H1 (cell line): ENCODE results near the gene PLD6. TPM values are rescaled to one million over a fixed set of nuclear protein-coding genes. Genes with fewer than 3 reads are reported as not detected.

Source experiments
- CTCF ChIA-PET: fragments of 300-600 bp; sonication (Branson Sonifier 250); formaldehyde crosslinking; loops from one replicate; lab custom pipeline; 2021; ENCODE audit not compliant: partially characterized antibody; lab: Charles Lee
- POLR2A ChIA-PET: fragments of 300-600 bp; sonication (Branson Sonifier 250); formaldehyde crosslinking; loops from one replicate; lab custom pipeline; 2021; ENCODE audit warnings: inconsistent platforms; ENCODE audit not compliant: partially characterized antibody; lab: Charles Lee
- DNase-seq, 2 experiments: peaks; one replicate each; pipeline versions ENCODE4 v3.0.0 to v3.0.0-alpha.2; 2010 to 2022; ENCODE audit warnings: low spot score in 2 of 2, low read depth in 1 of 2, mixed read lengths in 1 of 2
- FAIRE-seq: peaks from 2 replicates; lab custom pipeline; 2011; peaks lifted over from hg19 to GRCh38; lab: Jason Lieb, UNC
- H2AFZ ChIP-seq: 2 replicates; pipeline ENCODE4 v1.8.1; 2012; ENCODE audit warnings: low read length, inconsistent platforms
- H2AK5ac ChIP-seq: 2 replicates; pipeline ENCODE4 v1.6.1; 2013; ENCODE audit warnings: low read depth, low read length
- H2BK120ac ChIP-seq: replicated peaks from 2 replicates; pipeline ENCODE3; 2013; ENCODE audit warnings: low read depth, low read length, inconsistent platforms
- H2BK12ac ChIP-seq: 2 replicates; pipeline ENCODE4 v1.6.1; 2013; ENCODE audit warnings: low read depth, low read length
- H2BK15ac ChIP-seq: 2 replicates; pipeline ENCODE4 v1.6.1; 2013; ENCODE audit warnings: low read length
- H2BK20ac ChIP-seq: 2 replicates; pipeline ENCODE4 v1.6.1; 2013; ENCODE audit warnings: low read length
- H2BK5ac ChIP-seq: 2 replicates; pipeline ENCODE4 v1.6.1; 2013; ENCODE audit warnings: low read depth, low read length
- H3K14ac ChIP-seq: 2 replicates; pipeline ENCODE4 v1.6.1; 2013; ENCODE audit warnings: inconsistent platforms; ENCODE audit not compliant: insufficient read length
- H3K18ac ChIP-seq: 2 replicates; pipeline ENCODE4 v1.6.1; 2013; ENCODE audit warnings: low read length; ENCODE audit errors: extremely low read depth
- H3K23ac ChIP-seq: 2 replicates; pipeline ENCODE4 v1.6.1; 2013; ENCODE audit warnings: inconsistent platforms; ENCODE audit not compliant: insufficient read length
- H3K23me2 ChIP-seq: 2 replicates; pipeline ENCODE4 v1.6.1; 2013; ENCODE audit warnings: low read depth, low read length
- H3K27ac ChIP-seq: 2 replicates; pipeline ENCODE4 v1.6.1; 2011; ENCODE audit warnings: low read depth, low read length, inconsistent platforms
- H3K27me3 ChIP-seq, 4 experiments: replicated peaks in 1 of 4; 1 replicate in 1 of 4; 2 replicates in 3 of 4; pipeline versions ENCODE4 v1.6.1 to v1.8.1; 2011 to 2013; ENCODE audit warnings: low read length in 3 of 4, mild to moderate bottlenecking in 3 of 4, inconsistent platforms in 2 of 4, mixed read lengths in 2 of 4, moderate library complexity in 1 of 4; ENCODE audit not compliant: control insufficient read depth in 3 of 4, insufficient read depth in 3 of 4; ENCODE audit errors: extremely low read depth in 1 of 4
- H3K36me3 ChIP-seq, 4 experiments: 2 replicates each; pipeline versions ENCODE4 v1.6.1 to v1.8.1; 2011 to 2013; ENCODE audit warnings: mild to moderate bottlenecking in 4 of 4, low read length in 3 of 4, moderate library complexity in 2 of 4, control low read depth in 1 of 4, inconsistent platforms in 1 of 4; ENCODE audit not compliant: insufficient read depth in 4 of 4, control insufficient read depth in 2 of 4
- H3K4ac ChIP-seq: replicated peaks from 2 replicates; pipeline ENCODE3; 2013; ENCODE audit warnings: low read length, low read depth, mixed read lengths, inconsistent platforms; ENCODE audit not compliant: insufficient read length
- H3K4me1 ChIP-seq, 4 experiments: replicated peaks in 1 of 4; 1 replicate in 1 of 4; 2 replicates in 3 of 4; pipeline versions ENCODE4 v1.6.1 to v1.8.1; 2011 to 2013; ENCODE audit warnings: low read length in 3 of 4, inconsistent platforms in 2 of 4, mixed read lengths in 1 of 4; ENCODE audit not compliant: insufficient read depth in 4 of 4, control insufficient read depth in 3 of 4
- H3K4me2 ChIP-seq, 2 experiments: 2 replicates each; pipeline versions ENCODE4 v1.6.1 to v1.8.1; 2011 to 2013; ENCODE audit warnings: low read depth in 2 of 2, low read length in 2 of 2, control low read depth in 1 of 2, inconsistent platforms in 1 of 2, mild to moderate bottlenecking in 1 of 2; ENCODE audit not compliant: insufficient read depth in 1 of 2
- H3K4me3 ChIP-seq, 4 experiments: fragments of 200-600, 300-600 bp in 1 of 4; sonication (generic), shearing (Covaris generic), sonication (Bioruptor Twin) in 1 of 4; 2 replicates each; pipeline versions ENCODE4 v1.5.1 to v1.8.1; 2011 to 2016; ENCODE audit warnings: low read length in 4 of 4, low read depth in 3 of 4, control low read depth in 2 of 4, inconsistent platforms in 2 of 4, mild to moderate bottlenecking in 2 of 4, mixed read lengths in 1 of 4, moderate library complexity in 1 of 4; ENCODE audit not compliant: insufficient read depth in 2 of 4; ENCODE audit errors: extremely low read depth in 1 of 4
- H3K56ac ChIP-seq: replicated peaks from 2 replicates; pipeline ENCODE3; 2013; ENCODE audit warnings: low read depth, mild to moderate bottlenecking, mixed read lengths, low read length, inconsistent platforms; ENCODE audit not compliant: insufficient read length
- H3K79me1 ChIP-seq: 2 replicates; pipeline ENCODE4 v1.6.1; 2013; ENCODE audit warnings: low read depth, low read length, control low read depth
- H3K79me2 ChIP-seq, 2 experiments: 2 replicates each; pipeline versions ENCODE4 v1.6.1 to v1.8.1; 2012 to 2013; ENCODE audit warnings: low read length in 2 of 2, mild to moderate bottlenecking in 2 of 2, inconsistent platforms in 1 of 2; ENCODE audit not compliant: insufficient read depth in 2 of 2, control insufficient read depth in 1 of 2
- H3K9ac ChIP-seq, 4 experiments: replicated peaks in 1 of 4; 1 replicate in 1 of 4; 2 replicates in 3 of 4; pipeline versions ENCODE4 v1.6.1 to v1.8.1; 2011 to 2013; ENCODE audit warnings: low read depth in 3 of 4, low read length in 3 of 4, control low read depth in 2 of 4, mild to moderate bottlenecking in 2 of 4, moderate library complexity in 2 of 4, inconsistent platforms in 1 of 4; ENCODE audit errors: extremely low read depth in 1 of 4
- H3K9me3 ChIP-seq, 2 experiments: 2 replicates each; pipeline versions ENCODE4 v1.6.1 to v1.8.1; 2012 to 2013; ENCODE audit warnings: mild to moderate bottlenecking in 2 of 2, moderate library complexity in 2 of 2, control low read depth in 1 of 2, inconsistent platforms in 1 of 2, low read depth in 1 of 2, low read length in 1 of 2, mixed read lengths in 1 of 2; ENCODE audit not compliant: insufficient read depth in 2 of 2
- H4K20me1 ChIP-seq, 2 experiments: replicated peaks in 1 of 2; 2 replicates each; pipeline versions ENCODE3 to v1.8.1; 2011 to 2013; ENCODE audit warnings: inconsistent platforms in 2 of 2, low read length in 2 of 2, mild to moderate bottlenecking in 1 of 2; ENCODE audit not compliant: insufficient read depth in 2 of 2, control insufficient read depth in 1 of 2
- H4K5ac ChIP-seq: 2 replicates; pipeline ENCODE4 v1.6.1; 2013; ENCODE audit warnings: low read length, low read depth, mixed read lengths, inconsistent platforms; ENCODE audit not compliant: insufficient read length
- H4K8ac ChIP-seq: 2 replicates; pipeline ENCODE4 v1.8.0; 2013; ENCODE audit warnings: mild to moderate bottlenecking, moderate library complexity, low read length, inconsistent platforms; ENCODE audit not compliant: insufficient read depth; ENCODE audit errors: extremely low read depth
- H4K91ac ChIP-seq: replicated peaks from 2 replicates; pipeline ENCODE3; 2013; ENCODE audit warnings: low read length, mixed read lengths, inconsistent platforms; ENCODE audit not compliant: insufficient read length
- CHD1 ChIP-seq: IDR thresholded peaks from 2 replicates; pipeline ENCODE4 v1.6.1; 2012; ENCODE audit warnings: low read depth, low read length, improper control_type of control experiment
- JUN ChIP-seq: IDR thresholded peaks from 2 replicates; pipeline ENCODE4 v1.6.1; 2011; ENCODE audit warnings: low read depth, mild to moderate bottlenecking, improper control_type of control experiment, low read length
- SIN3A ChIP-seq, 2 experiments: IDR thresholded peaks in 1 of 2; conservative IDR thresholded peaks in 1 of 2; 2 replicates each; pipeline ENCODE4 v1.6.1; 2011 to 2012; ENCODE audit warnings: low read length in 2 of 2, improper control_type of control experiment in 1 of 2, low read depth in 1 of 2, mild to moderate bottlenecking in 1 of 2
- SIRT6 ChIP-seq: IDR thresholded peaks from one replicate; pipeline ENCODE4 v1.7.1; 2012; ENCODE audit warnings: low read length, inconsistent platforms
- SIX5 ChIP-seq: IDR thresholded peaks from 2 replicates; pipeline ENCODE4 v1.6.1; 2011; ENCODE audit warnings: mild to moderate bottlenecking, low read depth, low read length
- TAF1 ChIP-seq: IDR thresholded peaks from 2 replicates; pipeline ENCODE4 v1.6.1; 2011; ENCODE audit warnings: mild to moderate bottlenecking, low read depth, low read length
- ZNF274 ChIP-seq: IDR thresholded peaks from 2 replicates; pipeline ENCODE4 v1.7.0; 2012; ENCODE audit warnings: low read length, borderline replicate concordance; ENCODE audit errors: extremely low read depth
- WGBS, 2 experiments: shearing (Covaris generic) in 1 of 2; methylation state at CpG; one replicate each; pipeline versions ENCODE4 v1.1.6 to v1.1.7; 2013 to 2015; ENCODE audit warnings: low lambda C conversion rate in 2 of 2, mixed read lengths in 2 of 2, inconsistent platforms in 1 of 2, low coverage in 1 of 2, missing lambda C conversion rate in 1 of 2; ENCODE audit not compliant: insufficient replicate concordance in 2 of 2, insufficient coverage in 1 of 2, insufficient read length in 1 of 2; ENCODE audit errors: extremely low coverage in 1 of 2, missing lambda C conversion rate in 1 of 2; 5-methylcytosine and 5-hydroxymethylcytosine counted together
- polyA plus RNA-seq, 7 experiments: library from polyadenylated mRNA; depleted of rRNA in 3 of 7; stranded (reverse) in 5 of 7; unstranded in 2 of 7; fragments of >200 nt in 5 of 7; fragments of 200-250 nt in 2 of 7; gene quantifications; 1 replicate in 5 of 7; 2 replicates in 1 of 7; 4 replicates in 1 of 7; pipeline versions ENCODE4 v1.2.1 to v1.2.3, GENCODE V29; 2011 to 2013; ENCODE audit warnings: missing spikeins in 2 of 7, mixed read lengths in 2 of 7
- total RNA-seq: library from RNA; stranded (reverse); fragmentation: NEBNext Ultra II Directional; extraction: Animal tissue kit (Norgen Biotek cat#: 25700); gene quantifications from 2 replicates; pipeline ENCODE4 v1.2.1, GENCODE V29; 2021
- TF ChIP-seq, protein P1 (sequence below), 3 experiments: IDR thresholded peaks; 1 replicate in 2 of 3; 2 replicates in 1 of 3; pipeline versions ENCODE4 v1.5.1 to v1.6.1; 2011; ENCODE audit warnings: low read length in 3 of 3, mild to moderate bottlenecking in 3 of 3, inconsistent platforms in 2 of 3, low read depth in 1 of 3, moderate library complexity in 1 of 3; ENCODE audit not compliant: insufficient read depth in 1 of 3; ENCODE audit errors: control extremely low read depth in 1 of 3
- TF ChIP-seq, protein P2 (sequence below): IDR thresholded peaks from 2 replicates; pipeline ENCODE4 v1.6.1; 2012; ENCODE audit warnings: inconsistent platforms

The PLD6 gene
- total and polyA plus RNA-seq, 2 of the 8 experiments (the other 6 are each of a cell fraction or from before 2014, with no cell fraction given): 0.20 to 0.22 TPM

DNA sequence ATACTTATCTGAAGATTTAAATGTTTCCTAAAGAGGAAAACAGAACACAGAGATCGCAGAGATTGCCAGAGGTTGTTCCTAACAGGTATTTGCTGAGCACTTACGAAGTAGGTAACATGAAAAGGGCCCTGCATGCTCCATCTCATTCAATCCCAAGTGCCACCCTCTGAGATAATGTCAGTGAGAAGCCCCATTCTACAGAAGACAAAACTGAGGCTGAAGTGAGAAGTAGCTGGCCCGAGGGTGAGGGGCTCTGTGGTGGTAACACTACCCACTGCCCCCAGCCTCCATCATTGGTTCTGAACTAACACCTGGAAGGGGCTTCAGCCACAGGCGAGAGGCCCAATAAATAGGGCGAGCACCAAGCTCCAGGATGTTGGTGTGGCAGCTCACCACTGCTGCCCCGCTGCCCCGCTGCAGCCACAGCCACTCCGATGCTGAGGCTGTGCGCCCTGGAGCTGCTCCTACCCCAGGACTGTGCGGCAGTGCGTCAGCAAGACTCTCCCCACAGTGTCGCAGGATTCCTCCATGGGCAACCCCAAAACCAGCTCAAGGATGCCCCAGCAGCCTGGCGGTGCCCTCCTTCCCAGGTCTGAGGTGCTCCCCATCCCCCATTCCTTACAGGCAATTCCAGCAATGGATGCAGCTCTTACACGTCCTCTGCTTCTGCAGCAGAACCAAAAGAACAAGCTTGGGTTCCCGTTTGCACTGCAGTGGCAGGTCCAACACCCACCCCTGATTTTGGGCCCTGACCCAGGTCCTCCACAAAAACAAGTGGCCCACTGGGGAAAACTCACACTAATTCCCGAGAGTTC lies 20.5 kb upstream of the PLD6 start:
- Histone ChIP-seq H3K27ac (no peak overlapping the region), H4K8ac (no peak overlapping the region; the same call in 1 of the 2 replicates), H2BK120ac (no peak overlapping the region), H2AFZ (no peak overlapping the region), H3K79me2 (no peaks in the 10 kb centered on the region; a peak in 1 of 4 replicates), H2BK20ac (no peak overlapping the region), H3K4me3 (no peak overlapping the region), H4K5ac (no peak overlapping the region), H2BK12ac (no peak overlapping the region), H2BK5ac (no peak overlapping the region), H3K9me3 (no peaks in the 10 kb centered on the region), H3K23me2 (no peaks in the 10 kb centered on the region), H3K9ac (no peak overlapping the region), H3K23ac (no peak overlapping the region), H3K27me3 (no peaks in the 10 kb centered on the region; a peak in 1 of 7 replicates), H3K56ac (no peak overlapping the region), H3K18ac (no peak overlapping the region), H3K4me1 (no peaks in the 10 kb centered on the region), H4K20me1 (peaks cover 9 to 10% of the 10 kb centered on the region in 2 experiments), H3K4me2 (no peak overlapping the region), H3K79me1 (no peaks in the 10 kb centered on the region; the same call in 1 of the 2 replicates), H3K14ac (no peak overlapping the region), H2AK5ac (no peak overlapping the region), H4K91ac (no peak overlapping the region), H3K36me3 (peaks cover 18 to 90% (median 67%) of the 10 kb centered on the region in 4 experiments; a peak in 7 of 8 replicates), H3K4ac (no peak overlapping the region), H2BK15ac (no peak overlapping the region)
- 95% methylated on average over 16 of the region's 16 CpGs; no CpG with 5 or more reads in 1 of the 2 experiments for WGBS, 2 experiments
- CTCF ChIA-PET: interaction anchor here (1.7 kb wide), 1 partner anchor 86 kb away, joined by 5 read pairs; no protein-coding TSS in a partner anchor
- POLR2A ChIA-PET: interaction anchor here (0.5 to 1.7 kb wide), 4 partner anchors 9 to 54 kb away, joined by 3 to 4 read pairs (median 4); no protein-coding TSS in a partner anchor
- no peak for FAIRE-seq
- no peak for DNase-seq
- TF ChIP-seq JUN: no peak
- TF ChIP-seq SIN3A (conservative IDR thresholded peaks at IDR 0.05 in 1 of 2, IDR thresholded peaks at IDR 0.05 in 1 of 2; ENCODE audit: low read depth in 1 of 2, low read length in 2 of 2): no peak
- no peak for TF ChIP-seq TAF1
- TF ChIP-seq, protein P1, sequence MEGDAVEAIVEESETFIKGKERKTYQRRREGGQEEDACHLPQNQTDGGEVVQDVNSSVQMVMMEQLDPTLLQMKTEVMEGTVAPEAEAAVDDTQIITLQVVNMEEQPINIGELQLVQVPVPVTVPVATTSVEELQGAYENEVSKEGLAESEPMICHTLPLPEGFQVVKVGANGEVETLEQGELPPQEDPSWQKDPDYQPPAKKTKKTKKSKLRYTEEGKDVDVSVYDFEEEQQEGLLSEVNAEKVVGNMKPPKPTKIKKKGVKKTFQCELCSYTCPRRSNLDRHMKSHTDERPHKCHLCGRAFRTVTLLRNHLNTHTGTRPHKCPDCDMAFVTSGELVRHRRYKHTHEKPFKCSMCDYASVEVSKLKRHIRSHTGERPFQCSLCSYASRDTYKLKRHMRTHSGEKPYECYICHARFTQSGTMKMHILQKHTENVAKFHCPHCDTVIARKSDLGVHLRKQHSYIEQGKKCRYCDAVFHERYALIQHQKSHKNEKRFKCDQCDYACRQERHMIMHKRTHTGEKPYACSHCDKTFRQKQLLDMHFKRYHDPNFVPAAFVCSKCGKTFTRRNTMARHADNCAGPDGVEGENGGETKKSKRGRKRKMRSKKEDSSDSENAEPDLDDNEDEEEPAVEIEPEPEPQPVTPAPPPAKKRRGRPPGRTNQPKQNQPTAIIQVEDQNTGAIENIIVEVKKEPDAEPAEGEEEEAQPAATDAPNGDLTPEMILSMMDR (IDR thresholded peaks at IDR 0.05; ENCODE audit: control extremely low read depth in 1 of 3, insufficient read depth in 1 of 3, low read depth in 1 of 3, low read length in 3 of 3): no peak
- TF ChIP-seq CHD1: no peak
- TF ChIP-seq SIX5: no peak
- no peak for TF ChIP-seq SIRT6
- no peak for TF ChIP-seq ZNF274
- TF ChIP-seq, protein P2, sequence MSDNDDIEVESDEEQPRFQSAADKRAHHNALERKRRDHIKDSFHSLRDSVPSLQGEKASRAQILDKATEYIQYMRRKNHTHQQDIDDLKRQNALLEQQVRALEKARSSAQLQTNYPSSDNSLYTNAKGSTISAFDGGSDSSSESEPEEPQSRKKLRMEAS: no peak
